ENCODE data around the gene MEIOB. TPM values are rescaled to one million over a fixed set of nuclear protein-coding genes. Genes with fewer than 3 reads are reported as not detected.

Gene MEIOB
- polyA plus RNA-seq, 3 donors = not detected

- Histone ChIP-seq H3K9ac (ENCODE audit: insufficient read depth, low read length, poor library complexity, severe bottlenecking) (no peak overlapping the region), H2AFZ (ENCODE audit: insufficient read depth, low read depth, low read length, poor library complexity, severe bottlenecking) (no peak overlapping the region), H3K4me2 (replicated peaks; ENCODE audit: extremely low read depth, low read length, poor library complexity, severe bottlenecking) (no peak overlapping the region), H3K4me3 (replicated peaks in 1 of 3; ENCODE audit: low read depth in 2 of 3, low read length in 3 of 3) (no peak overlapping the region), H3K27me3 (ENCODE audit: control insufficient read depth in 2 of 2, insufficient read depth in 2 of 2, low read length in 2 of 2) (peaks cover 0 to 8% of the 10 kb centered on the region in 2 donors), H3K9me3 (replicated peaks in 1 of 2; ENCODE audit: control insufficient read depth in 1 of 2, insufficient read depth in 1 of 2, low read length in 2 of 2) (no peaks in the 10 kb centered on the region), H3K79me2 (ENCODE audit: insufficient read depth, low read length) (no peaks in the 10 kb centered on the region), H3K27ac (ENCODE audit: low read depth in 1 of 2, low read length in 2 of 2) (no peak overlapping the region), H4K20me1 (ENCODE audit: insufficient read depth, low read length) (no peaks in the 10 kb centered on the region), H3K4me1 (ENCODE audit: control insufficient read depth in 1 of 2, insufficient read depth in 2 of 2, low read length in 2 of 2) (no peaks in the 10 kb centered on the region), H3K36me3 (replicated peaks in 1 of 2; ENCODE audit: control insufficient read depth in 1 of 2, insufficient read depth in 2 of 2, low read length in 2 of 2) (no peaks in the 10 kb centered on the region)
- intact Hi-C loops (cut with micrococcal nuclease) = no loop called here
- no peak overlapping the region for H3K27ac Mint-ChIP-seq
- no peak for TF ChIP-seq CTCF (IDR thresholded peaks at IDR 0.05)
- H3K4me3 Mint-ChIP-seq = no peak overlapping the region
- no peaks in the 10 kb centered on the region for H3K36me3 Mint-ChIP-seq
- H3K4me1 Mint-ChIP-seq = no peaks in the 10 kb centered on the region
- 75% methylated on average over 11 of the region's 17 CpGs for WGBS (ENCODE audit: insufficient coverage)
- DNase-seq = no peak
- H3K9me3 Mint-ChIP-seq = peaks cover 0 to 1% (median 0%) of the 10 kb centered on the region in 7 donors
- H3K27me3 Mint-ChIP-seq (ENCODE audit: low read depth in 3 of 3) = peaks cover 27 to 49% (median 36%) of the 10 kb centered on the region in 3 donors
Measured at GRCh38 chr16:1907226-1907860, 35.4 kb upstream of the MEIOB start.

- no peaks in the 10 kb centered on the region for H4K20me1 ChIP-seq (ENCODE audit: insufficient read depth, low read length)
- Mint-ChIP-seq H3K4me3 (no peak overlapping the region), H3K9me3 (peaks cover 0 to 1% (median 0%) of the 10 kb centered on the region in 7 donors), H3K27me3 (ENCODE audit: low read depth in 3 of 3) (peaks cover 27 to 48% (median 36%) of the 10 kb centered on the region in 3 donors), H3K4me1 (no peaks in the 10 kb centered on the region), H3K36me3 (no peaks in the 10 kb centered on the region), H3K27ac (no peak overlapping the region)
- intact Hi-C loops (cut with micrococcal nuclease) = no loop called here
- H2AFZ ChIP-seq (ENCODE audit: insufficient read depth, low read depth, low read length, poor library complexity, severe bottlenecking) = no peak overlapping the region
- no peaks in the 10 kb centered on the region for H3K9me3 ChIP-seq (replicated peaks in 1 of 2; ENCODE audit: control insufficient read depth in 1 of 2, insufficient read depth in 1 of 2, low read length in 2 of 2)
- H3K4me1 ChIP-seq (ENCODE audit: control insufficient read depth in 1 of 2, insufficient read depth in 2 of 2, low read length in 2 of 2) = no peaks in the 10 kb centered on the region
- DNase-seq = no peak
- H3K79me2 ChIP-seq (ENCODE audit: insufficient read depth, low read length) = no peaks in the 10 kb centered on the region
- H3K36me3 ChIP-seq (replicated peaks in 1 of 2; ENCODE audit: control insufficient read depth in 1 of 2, insufficient read depth in 2 of 2, low read length in 2 of 2) = no peaks in the 10 kb centered on the region
- no peak overlapping the region for H3K4me3 ChIP-seq (replicated peaks in 1 of 3; ENCODE audit: low read depth in 2 of 3, low read length in 3 of 3)
- no peak for TF ChIP-seq CTCF (IDR thresholded peaks at IDR 0.05)
- H3K9ac ChIP-seq (ENCODE audit: insufficient read depth, low read length, poor library complexity, severe bottlenecking) = no peak overlapping the region
- 94% methylated on average over 4 of the region's 5 CpGs for WGBS (ENCODE audit: insufficient coverage)
- peaks cover 0 to 8% of the 10 kb centered on the region in 2 donors for H3K27me3 ChIP-seq (ENCODE audit: control insufficient read depth in 2 of 2, insufficient read depth in 2 of 2, low read length in 2 of 2)
- H3K4me2 ChIP-seq (replicated peaks; ENCODE audit: extremely low read depth, low read length, poor library complexity, severe bottlenecking) = no peak overlapping the region
- no peak overlapping the region for H3K27ac ChIP-seq (ENCODE audit: low read depth in 1 of 2, low read length in 2 of 2)
Measured at GRCh38 chr16:1906846-1907165, 34.8 kb upstream of the MEIOB start.

Measured in CD14-positive monocyte (primary cell).